CD4-positive, alpha-beta T cell treated with Interleukin-6 at 100 ng/mL for 8 hours (primary cell): ENCODE results near the gene TET1.
"Not testable (repeated sequence)": the region's sequence is repeated elsewhere in the genome, so short reads cannot be mapped to it uniquely, and the experiment has no call there.

ENCODE experiments used
- DNase-seq: peaks from one replicate; pipeline ENCODE4 v3.0.0-alpha.2; 2020; ENCODE audit warnings: mixed read lengths, low spot score

The TET1 gene

DNA sequence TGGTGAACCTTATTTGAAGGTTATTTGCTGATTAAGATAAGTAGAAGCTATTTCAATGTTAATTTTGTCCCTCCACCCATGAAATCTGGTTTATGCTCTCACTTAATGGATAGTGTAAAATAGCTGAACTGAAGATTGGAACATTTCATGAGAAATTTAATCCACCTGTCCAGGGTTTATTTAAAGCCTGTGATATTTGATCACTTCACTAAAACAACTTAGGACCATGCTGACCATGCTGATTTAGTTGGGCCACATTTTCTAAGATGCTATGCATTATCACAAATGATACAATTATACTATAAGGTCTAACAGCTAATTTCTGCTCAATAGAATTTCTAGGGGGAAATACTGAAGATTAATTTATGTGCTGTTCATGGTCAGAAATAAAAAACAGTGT, 53.8 kb downstream of the TET1 start:
- not testable (repeated sequence) for DNase-seq

- not testable (repeated sequence) for DNase-seq
These were observed 57.6 kb downstream of the TET1 start for GRCh38 chr10:68617691-68618090.

- no peak for DNase-seq
These were observed 58.1 kb downstream of the TET1 start for GRCh38 chr10:68618234-68618633.

DNA sequence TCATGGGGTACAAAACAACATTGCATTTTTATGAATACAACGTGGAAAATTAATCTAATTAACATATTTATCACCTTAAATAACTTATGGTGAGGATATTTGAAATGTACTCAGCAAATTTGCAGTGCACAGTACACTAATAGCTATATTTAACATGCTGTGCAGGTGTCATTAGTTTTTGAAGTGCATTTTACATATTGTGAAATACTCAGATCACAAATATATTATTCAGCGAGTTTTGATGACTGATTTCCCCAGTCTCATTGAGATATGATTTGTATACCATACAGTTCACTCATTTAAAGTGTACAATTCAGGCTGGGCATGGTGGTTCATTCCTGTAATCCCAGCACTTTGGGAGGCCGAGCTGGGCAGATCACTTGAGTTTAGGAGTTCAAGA, 59.5 kb downstream of the TET1 start:
- no peak for DNase-seq

DNA sequence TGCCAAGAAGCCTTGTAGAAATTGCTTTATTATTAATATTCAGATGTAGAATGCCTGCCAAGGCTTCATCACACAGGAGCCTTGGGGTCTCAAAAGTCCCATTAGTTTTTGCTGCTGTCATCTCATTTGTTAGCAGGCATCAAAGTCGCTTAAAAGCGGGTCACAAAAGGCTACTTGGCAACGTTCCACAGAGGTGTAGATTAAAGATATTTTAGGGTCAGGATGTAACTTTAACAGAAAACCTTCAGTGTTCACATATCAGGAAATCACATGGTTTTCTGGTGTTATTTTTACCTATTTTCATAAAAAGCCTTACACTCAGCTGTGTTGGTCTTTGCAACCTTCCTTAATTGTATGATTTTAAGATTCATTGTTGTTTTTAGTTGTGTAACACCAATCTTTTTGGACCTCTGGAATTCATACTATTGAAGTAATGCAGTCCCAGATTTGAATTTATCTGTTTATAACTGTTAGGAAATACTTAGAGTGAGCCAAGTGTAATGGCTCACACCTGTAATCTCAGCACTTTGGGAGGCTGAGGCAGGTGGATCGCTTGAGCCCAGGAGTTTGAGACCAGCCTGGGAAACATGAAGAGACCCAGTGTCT, 65.3 kb downstream of the TET1 start:
- DNase-seq, result peak; percentile 1

DNA sequence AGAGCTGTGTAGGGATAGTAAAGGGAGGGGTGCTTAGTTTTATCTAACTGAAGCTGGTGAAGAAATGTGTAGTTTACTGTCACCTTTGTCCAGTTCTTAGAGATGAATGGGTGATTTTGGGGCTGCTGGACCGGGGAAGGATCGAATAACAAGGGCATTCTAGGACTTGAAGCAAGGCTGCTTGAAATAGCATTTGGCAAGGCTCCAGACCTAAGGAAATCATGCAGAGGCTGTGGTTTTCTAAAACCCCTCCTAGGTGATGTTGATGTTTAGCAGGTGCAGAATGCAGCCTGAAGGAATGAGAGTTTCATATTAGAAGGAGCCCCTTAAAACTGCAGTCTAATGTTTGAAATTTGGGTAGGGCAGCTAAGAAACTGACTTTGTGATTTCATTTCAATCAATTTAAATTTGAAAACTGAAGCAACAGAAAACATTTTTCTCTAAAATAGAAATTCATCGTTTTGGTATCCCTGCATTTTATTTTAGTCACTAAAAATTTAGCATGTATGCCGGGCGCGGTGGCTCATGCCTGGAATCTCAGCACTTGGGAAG, 68.5 kb downstream of the TET1 start:
- DNase-seq, result peak; percentile 32

DNA sequence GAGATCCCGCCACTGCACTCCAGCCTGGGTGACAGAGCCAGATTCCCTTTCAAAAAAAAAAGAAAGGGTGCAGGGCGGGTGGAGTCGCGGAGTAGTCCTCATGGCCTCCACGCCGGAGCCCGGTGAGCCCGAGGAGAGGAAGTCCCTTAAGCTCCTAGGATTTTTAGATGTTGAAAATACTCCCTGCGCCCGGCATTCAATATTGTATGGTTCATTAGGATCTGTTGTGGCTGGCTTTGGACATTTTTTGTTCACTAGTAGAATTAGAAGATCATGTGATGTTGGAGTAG, 72.1 kb downstream of the TET1 start:
- DNase-seq, result not testable (repeated sequence)

GRCh38 chr10:68633281-68633680, 73.1 kb downstream of the TET1 start:
- DNase-seq, result no peak

DNA sequence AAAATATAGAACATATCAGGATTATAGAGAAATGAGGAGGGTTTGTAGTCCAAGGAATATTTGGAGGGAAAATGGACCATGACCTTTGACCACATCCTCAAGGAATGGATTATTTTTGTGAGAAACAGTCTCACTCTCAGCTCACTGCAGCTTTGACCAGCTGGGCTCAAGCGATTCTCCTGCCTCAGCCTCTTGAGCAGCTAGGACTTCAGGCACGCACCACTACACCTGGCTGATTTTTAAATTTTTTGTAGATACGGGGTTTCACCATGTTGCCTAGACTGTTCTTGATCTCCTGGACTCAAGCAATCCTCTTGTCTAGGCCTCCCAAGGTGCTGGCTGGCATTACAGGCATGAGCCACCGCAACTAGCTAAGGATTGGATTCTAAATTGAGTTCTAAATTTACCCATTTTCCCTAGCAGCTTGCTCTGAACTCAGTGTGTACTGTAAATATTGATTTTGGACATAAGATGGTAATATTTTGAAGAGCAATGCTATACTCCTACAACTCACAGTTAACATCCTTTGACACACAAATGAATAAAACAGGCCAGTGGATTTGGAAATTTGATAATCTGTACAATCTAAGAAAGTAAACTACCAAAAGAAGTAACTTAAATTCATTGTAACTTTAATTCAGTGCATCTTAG, 73.8 kb downstream of the TET1 start:
- DNase-seq, result no peak

DNA sequence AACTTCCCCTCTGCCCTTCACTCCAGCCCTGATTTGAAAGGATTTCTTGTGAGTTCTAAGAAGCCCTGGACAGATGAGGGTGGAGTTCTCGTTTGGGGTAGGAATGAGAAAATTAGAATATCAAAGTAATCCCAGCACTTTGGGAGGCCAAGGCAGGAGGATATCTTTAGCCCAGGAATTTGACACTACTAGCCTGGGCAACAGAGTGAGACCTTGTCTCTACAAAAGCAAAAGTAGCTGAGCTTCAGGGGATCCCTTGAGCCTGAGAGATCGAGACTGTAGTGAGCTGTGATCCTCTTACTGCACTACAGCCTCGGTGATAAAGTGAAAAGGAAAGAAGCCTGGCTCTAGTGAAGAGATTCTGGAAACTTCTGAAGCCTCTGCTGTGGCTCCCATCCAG, 76.2 kb downstream of the TET1 start:
- DNase-seq, result no peak

DNA sequence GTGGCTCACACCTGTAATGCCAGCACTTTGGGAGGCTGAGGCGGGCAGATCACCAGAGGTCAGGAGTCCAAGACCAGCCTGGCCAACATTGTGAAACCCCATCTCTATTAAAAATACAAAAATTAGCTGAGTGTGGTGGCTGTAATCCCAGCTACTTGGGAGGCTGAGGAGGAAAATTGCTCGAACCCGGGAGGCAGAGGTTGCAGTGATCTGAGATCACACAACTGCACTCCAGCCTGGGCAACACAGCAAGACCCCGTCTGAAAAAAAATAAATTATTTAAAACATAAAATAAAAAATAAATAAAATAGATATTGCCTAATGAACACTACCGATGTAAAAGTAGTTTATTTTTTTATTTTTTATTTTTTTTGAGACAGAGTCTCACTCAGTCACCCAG, 83.4 kb downstream of the TET1 start:
- DNase-seq, result not testable (repeated sequence)

- DNase-seq, result no peak
These were observed 87.7 kb downstream of the TET1 start for GRCh38 chr10:68647672-68648341.

DNA sequence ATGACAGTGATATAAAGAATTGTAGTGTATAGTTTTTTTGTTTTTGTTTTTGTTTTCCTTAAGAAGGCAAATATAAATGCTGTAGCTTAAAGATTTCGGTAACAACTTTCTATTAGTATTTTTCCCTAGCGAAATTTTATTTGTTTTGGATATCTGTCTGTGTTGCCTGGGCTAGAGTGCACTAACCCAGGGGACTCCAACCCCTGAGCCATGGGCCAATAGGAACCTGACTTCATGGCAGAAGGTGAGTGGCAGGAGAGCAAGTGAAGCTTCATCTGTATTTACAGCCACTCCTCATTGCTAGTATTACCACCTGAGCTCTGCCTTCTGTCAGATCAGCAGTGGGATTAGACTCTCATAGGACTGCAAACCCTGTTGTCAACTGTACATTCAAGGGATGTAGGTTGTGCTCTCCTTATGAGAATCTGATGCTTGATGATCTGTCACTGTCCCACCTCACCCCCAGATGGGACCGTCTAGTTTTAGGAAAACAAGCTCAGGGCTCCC, 95.5 kb downstream of the TET1 start:
- DNase-seq, result no peak

- DNase-seq, result no peak
These were observed 105.7 kb downstream of the TET1 start for GRCh38 chr10:68665841-68666240.

DNA sequence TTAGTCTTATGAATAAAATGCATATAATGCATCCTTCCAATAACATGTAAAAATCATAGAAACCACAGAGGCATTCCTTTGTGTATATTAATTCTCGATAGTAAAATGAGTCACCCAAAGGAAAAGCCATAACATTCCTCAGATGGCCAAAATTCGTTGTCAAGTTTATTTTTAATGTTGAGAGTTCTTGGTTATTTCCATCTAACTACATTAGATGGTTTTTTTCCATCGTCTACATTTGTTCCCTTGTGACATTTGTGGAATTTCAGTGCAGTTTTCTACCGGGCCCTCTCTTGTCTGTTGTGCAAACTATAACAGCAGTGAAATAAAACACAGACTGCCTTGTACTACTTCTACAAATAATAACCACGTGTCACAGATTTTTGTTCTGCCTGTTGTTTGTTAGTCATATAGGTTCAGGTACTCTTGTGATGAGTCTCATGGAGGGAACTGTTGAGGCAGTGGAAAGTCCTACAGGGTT, 106.2 kb downstream of the TET1 start:
- DNase-seq, result no peak

- DNase-seq, result no peak
These were observed 108.1 kb downstream of the TET1 start for GRCh38 chr10:68668231-68668630.

- DNase-seq, result no peak
These were observed 108.8 kb downstream of the TET1 start for GRCh38 chr10:68668972-68669371.

- DNase-seq, result peak; percentile 1
These were observed 124.3 kb downstream of the TET1 start for GRCh38 chr10:68684413-68684812.

- DNase-seq, result no peak
These were observed 135.9 kb downstream of the TET1 start for GRCh38 chr10:68696018-68696417.

DNA sequence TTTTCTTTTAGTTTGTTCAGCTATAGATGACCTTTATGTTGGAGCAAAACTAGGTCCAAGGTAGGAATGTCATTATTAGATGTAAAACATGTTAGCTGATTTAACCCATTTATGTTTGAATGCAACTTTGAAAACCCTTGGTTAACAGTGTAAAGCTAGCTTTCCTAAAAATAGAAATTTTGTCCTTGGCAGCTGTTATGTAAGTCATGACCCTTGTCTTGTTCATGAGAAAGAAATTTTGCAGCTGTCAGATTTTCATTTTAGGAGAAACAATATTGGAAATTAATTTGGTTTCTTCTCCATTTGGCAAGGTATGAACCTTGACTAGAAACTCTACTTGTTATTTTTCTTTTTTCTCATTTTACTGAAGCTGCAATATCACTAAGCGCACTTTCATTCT, 137.0 kb downstream of the TET1 start:
- DNase-seq, result no peak

- DNase-seq, result no peak
These were observed 140.1 kb downstream of the TET1 start for GRCh38 chr10:68700197-68700596.

DNA sequence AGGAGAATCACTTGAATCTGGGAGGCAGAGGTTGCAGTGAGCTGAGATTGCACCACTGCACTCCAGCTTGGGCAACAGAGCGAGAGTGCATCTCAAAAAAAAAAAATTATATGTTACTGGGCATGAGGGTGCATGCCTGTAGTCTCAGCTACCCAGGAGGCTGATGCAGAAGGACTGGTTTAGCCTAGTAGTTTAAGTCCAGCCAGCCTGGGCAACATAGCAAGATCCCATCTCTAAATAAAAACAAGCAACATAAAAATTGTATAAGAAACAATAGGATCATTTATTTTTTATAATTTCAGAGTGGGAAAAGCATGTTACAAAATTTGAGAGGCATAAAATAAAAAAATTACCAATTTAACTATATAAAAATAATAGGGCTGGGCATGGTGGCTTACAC, 145.4 kb downstream of the TET1 start:
- no peak for DNase-seq

DNA sequence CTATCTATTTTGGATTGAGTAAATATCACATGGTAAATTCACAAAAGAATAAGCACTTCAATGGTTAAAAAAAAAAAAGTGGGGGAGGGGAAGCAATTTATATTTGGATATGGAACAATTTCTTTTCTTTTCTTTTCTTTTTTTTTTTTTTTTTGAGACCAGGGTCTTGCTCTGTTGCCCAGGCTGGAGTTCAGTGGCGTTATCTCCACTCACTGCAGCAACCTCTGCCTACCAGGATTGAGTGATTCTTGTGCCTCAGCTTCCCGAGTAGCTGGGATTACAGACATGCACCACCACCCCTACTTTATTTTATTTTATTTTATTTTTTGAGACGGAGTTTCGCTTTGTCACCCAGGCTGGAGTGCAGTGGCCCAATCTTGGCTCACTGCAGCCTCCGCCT, 148.8 kb downstream of the TET1 start:
- DNase-seq, result not testable (repeated sequence)
